Measurements from ENCODE around the gene MCRIP2.

MCRIP2 gene

GRCh38 chr16:643050-643368 is 1.4 kb downstream of the MCRIP2 start:
- DNase-seq (ENCODE audit: extremely low read depth, insufficient read length) = no peak
- peak overlapping the region; percentile 91 for H3K4me3 ChIP-seq (replicated peaks; ENCODE audit: low read depth, low read length)

GRCh38 chr16:644556-644955 is 2.9 kb downstream of the MCRIP2 start:
- Histone ChIP-seq H3K4me3 (replicated peaks; ENCODE audit: low read depth, low read length) (no peak overlapping the region), H3K36me3 (ENCODE audit: control insufficient read depth, insufficient read depth, low read length) (peaks cover 4% of the 10 kb centered on the region), H3K27me3 (replicated peaks; ENCODE audit: control insufficient read depth, insufficient read depth, low read length) (no peaks in the 10 kb centered on the region)
- DNase-seq (ENCODE audit: extremely low read depth, insufficient read length) = no peak
- no peak for TF ChIP-seq CTCF (IDR thresholded peaks at IDR 0.05; ENCODE audit: insufficient read depth, low read length, poor library complexity, severe bottlenecking)

More at GRCh38 chr16:643050-643368, 1.4 kb downstream of the MCRIP2 start:
- no peak for TF ChIP-seq CTCF (IDR thresholded peaks at IDR 0.05; ENCODE audit: insufficient read depth, low read length, poor library complexity, severe bottlenecking)
- Histone ChIP-seq H3K27me3 (replicated peaks; ENCODE audit: control insufficient read depth, insufficient read depth, low read length) (no peaks in the 10 kb centered on the region), H3K36me3 (ENCODE audit: control insufficient read depth, insufficient read depth, low read length) (peaks cover 4% of the 10 kb centered on the region)

GRCh38 chr16:645852-646678 is 4.4 kb downstream of the MCRIP2 start:
- Histone ChIP-seq H3K27me3 (replicated peaks; ENCODE audit: control insufficient read depth, insufficient read depth, low read length) (no peaks in the 10 kb centered on the region), H3K36me3 (ENCODE audit: control insufficient read depth, insufficient read depth, low read length) (peaks cover 4% of the 10 kb centered on the region), H3K4me3 (replicated peaks; ENCODE audit: low read depth, low read length) (no peak overlapping the region)
- TF ChIP-seq CTCF (IDR thresholded peaks at IDR 0.05; ENCODE audit: insufficient read depth, low read length, poor library complexity, severe bottlenecking) = no peak
- no peak for DNase-seq (ENCODE audit: extremely low read depth, insufficient read length)

GRCh38 chr16:646679-647172 is 5.1 kb downstream of the MCRIP2 start:
- no peak for TF ChIP-seq CTCF (IDR thresholded peaks at IDR 0.05; ENCODE audit: insufficient read depth, low read length, poor library complexity, severe bottlenecking)

GRCh38 chr16:647173-647902 is 5.7 kb downstream of the MCRIP2 start:
- no peak for TF ChIP-seq CTCF (IDR thresholded peaks at IDR 0.05; ENCODE audit: insufficient read depth, low read length, poor library complexity, severe bottlenecking)
- Histone ChIP-seq H3K36me3 (ENCODE audit: control insufficient read depth, insufficient read depth, low read length) (peaks cover 4% of the 10 kb centered on the region), H3K4me3 (replicated peaks; ENCODE audit: low read depth, low read length) (peak overlapping the region; percentile 75), H3K27me3 (replicated peaks; ENCODE audit: control insufficient read depth, insufficient read depth, low read length) (no peaks in the 10 kb centered on the region)
- no peak for DNase-seq (ENCODE audit: extremely low read depth, insufficient read length)

More at GRCh38 chr16:646679-647172, 5.1 kb downstream of the MCRIP2 start:
- DNase-seq (ENCODE audit: extremely low read depth, insufficient read length) = no peak
- no peaks in the 10 kb centered on the region for H3K27me3 ChIP-seq (replicated peaks; ENCODE audit: control insufficient read depth, insufficient read depth, low read length)
- peaks cover 4% of the 10 kb centered on the region for H3K36me3 ChIP-seq (ENCODE audit: control insufficient read depth, insufficient read depth, low read length)
- no peak overlapping the region for H3K4me3 ChIP-seq (replicated peaks; ENCODE audit: low read depth, low read length)

Measured in GM06990 (cell line).